VCaP (cell line): ENCODE results near the gene TSR1.
A peak's percentile ranks its signal among the peaks of the same experiment; 100 is the strongest.

Source experiments
- H3K27ac ChIP-seq: fragments of 450-650 bp; 2 replicates; pipeline ENCODE4 v1.5.1; 2017
- CTCF ChIP-seq: fragments of 450-650 bp; conservative IDR thresholded peaks from 2 replicates; pipeline ENCODE4 v1.5.1; 2017; ENCODE audit warnings: mild to moderate bottlenecking, moderate library complexity

Gene TSR1

GRCh38 chr17:2336215-2336851 is at the start of gene TSR1:
Gene TSR1, minus strand, starts transcription at chr17:2336457. Its CDS starts 30 bp downstream, at chr17:2336427.
- TF ChIP-seq CTCF = peak; percentile 45
- peak within 1 kb of the TSS; percentile 98 for H3K27ac ChIP-seq

GRCh38 chr17:2385240-2386210 is 49.3 kb upstream of the TSR1 start:
- TF ChIP-seq CTCF = no peak
- peak overlapping the region; percentile 83 for H3K27ac ChIP-seq

DNA sequence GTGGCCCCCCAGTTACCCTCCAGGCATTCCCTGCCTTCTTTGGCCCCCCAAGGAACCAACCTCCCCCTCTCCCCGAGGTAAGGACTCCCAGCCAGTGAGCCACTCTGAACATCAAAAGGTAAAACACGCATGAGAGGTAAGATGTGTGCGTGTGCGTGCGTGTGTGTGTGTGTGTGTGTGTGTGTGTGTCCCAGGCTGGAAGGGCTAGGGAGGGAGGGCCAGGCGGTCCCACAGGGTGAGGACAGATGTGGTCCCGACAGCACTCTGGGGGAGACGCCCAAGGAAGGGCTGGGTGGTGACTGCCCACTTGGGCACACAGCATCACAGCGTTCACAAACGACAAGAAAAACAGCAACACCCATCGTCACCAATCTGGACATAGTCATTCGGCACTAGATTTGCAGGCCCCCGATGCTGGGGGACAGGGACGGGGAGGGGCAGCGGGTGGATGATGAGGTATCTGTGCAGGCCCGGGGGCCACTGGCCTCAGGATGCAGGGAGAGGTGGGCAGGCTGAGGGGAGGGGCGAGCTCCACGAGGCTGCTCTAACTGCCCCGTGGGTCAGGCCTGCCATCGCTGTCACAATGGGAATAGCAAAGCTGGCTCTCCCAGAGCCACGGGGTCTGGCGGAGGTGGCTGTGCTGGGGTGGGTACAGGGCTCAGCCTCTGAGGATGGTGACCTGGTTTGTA is 48.3 kb upstream of the TSR1 start:
- no peak for TF ChIP-seq CTCF
- peak overlapping the region; percentile 83 for H3K27ac ChIP-seq

- peak overlapping the region; percentile 83 for H3K27ac ChIP-seq
- no peak for TF ChIP-seq CTCF
Observed at GRCh38 chr17:2383628-2384167, 47.4 kb upstream of the TSR1 start.

DNA sequence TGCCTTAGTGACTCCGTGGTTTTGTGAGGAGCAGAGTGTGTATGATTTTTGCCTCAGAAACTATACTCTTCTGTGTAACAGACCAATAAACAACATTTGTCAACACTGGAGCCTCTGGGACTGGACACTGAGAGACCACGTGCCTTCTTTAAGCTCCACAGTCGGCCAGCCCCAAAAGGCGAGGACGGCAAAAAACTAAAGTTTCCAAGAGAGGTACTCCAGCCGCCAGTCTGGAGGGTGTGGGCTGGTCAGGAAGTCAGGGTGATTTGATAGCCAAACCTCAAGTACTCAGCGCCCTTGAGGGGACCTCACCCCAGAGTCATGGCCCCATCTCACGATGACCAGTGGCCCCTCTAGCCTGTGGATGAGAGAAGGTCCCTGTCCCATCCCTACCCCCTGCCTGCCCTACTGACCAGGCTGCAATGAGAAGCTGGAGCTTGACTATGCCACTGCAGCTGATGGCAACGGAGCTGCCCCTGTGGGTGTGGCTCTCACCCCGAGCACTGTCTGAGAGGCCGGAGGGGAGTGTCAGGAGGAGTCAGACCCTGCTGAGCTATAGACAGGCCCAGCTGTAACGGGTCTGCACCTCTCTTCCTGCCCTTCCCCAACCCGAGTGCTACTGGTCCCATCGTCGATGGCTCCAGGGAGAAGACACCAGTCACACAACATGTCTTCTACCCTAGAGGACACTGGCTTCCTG is 44.8 kb upstream of the TSR1 start:
- no peak for TF ChIP-seq CTCF
- H3K27ac ChIP-seq = no peak overlapping the region

GRCh38 chr17:2380226-2380922 is 44.1 kb upstream of the TSR1 start:
- no peak for TF ChIP-seq CTCF
- H3K27ac ChIP-seq = no peak overlapping the region
